GM19023 (cell line): Measurements from ENCODE around the gene KRTAP5-11.
"Not testable (repeated sequence)": the region's sequence is repeated elsewhere in the genome, so short reads cannot be mapped to it uniquely, and the experiment has no call there.

ENCODE experiments used
- ATAC-seq: cut with Tn5 transposase; IDR thresholded peaks from one replicate; pipeline ENCODE4 v1.9.1; 2021; ENCODE audit warnings: mild to moderate bottlenecking, moderate library complexity; ENCODE audit not compliant: unreplicated experiment

KRTAP5-11 gene

GRCh38 chr11:71557257-71557656, 25.4 kb downstream of the KRTAP5-11 start:
- no peak for ATAC-seq

- no peak for ATAC-seq
Measured at GRCh38 chr11:71556018-71556417, 26.7 kb downstream of the KRTAP5-11 start.

- ATAC-seq = no peak
Measured at GRCh38 chr11:71555508-71555907, 27.2 kb downstream of the KRTAP5-11 start.

- no peak for ATAC-seq
Measured at GRCh38 chr11:71554996-71555395, 27.7 kb downstream of the KRTAP5-11 start.

GRCh38 chr11:71551711-71552110, 31.0 kb downstream of the KRTAP5-11 start:
- no peak for ATAC-seq

- no peak for ATAC-seq
Measured at GRCh38 chr11:71548716-71549151, 33.9 kb downstream of the KRTAP5-11 start.

GRCh38 chr11:71548120-71548519, 34.6 kb downstream of the KRTAP5-11 start, which contains the start of gene KRTAP5-9:
Gene KRTAP5-9, plus strand, starts transcription at chr11:71548420. Its CDS starts 238 bp downstream, at chr11:71548658.
- no peak for ATAC-seq

- ATAC-seq = no peak
Measured at GRCh38 chr11:71545405-71545966, 37.2 kb downstream of the KRTAP5-11 start.

GRCh38 chr11:71544525-71545214, 38.0 kb downstream of the KRTAP5-11 start:
- ATAC-seq = no peak

- ATAC-seq = no peak
Measured at GRCh38 chr11:71543866-71544265, 38.8 kb downstream of the KRTAP5-11 start.

- ATAC-seq = no peak
Measured at GRCh38 chr11:71542879-71543777, 39.5 kb downstream of the KRTAP5-11 start.

- ATAC-seq = no peak
Measured at GRCh38 chr11:71542382-71542781, 40.3 kb downstream of the KRTAP5-11 start.

GRCh38 chr11:71540521-71541304, 42.0 kb downstream of the KRTAP5-11 start:
- not testable (repeated sequence) for ATAC-seq

- not testable (repeated sequence) for ATAC-seq
Measured at GRCh38 chr11:71539971-71540370, 42.7 kb downstream of the KRTAP5-11 start.

- no peak for ATAC-seq
Measured at GRCh38 chr11:71539017-71539416, 43.7 kb downstream of the KRTAP5-11 start.

GRCh38 chr11:71538666-71538990, 44.0 kb downstream of the KRTAP5-11 start:
- ATAC-seq = no peak

- not testable (repeated sequence) for ATAC-seq
Measured at GRCh38 chr11:71537977-71538665, 44.6 kb downstream of the KRTAP5-11 start, which contains the start of gene KRTAP5-8. Gene KRTAP5-8, plus strand, starts transcription at chr11:71538025. Its CDS starts 31 bp downstream, at chr11:71538056.

GRCh38 chr11:71537537-71537936, 45.1 kb downstream of the KRTAP5-11 start:
- no peak for ATAC-seq

- ATAC-seq = no peak
Measured at GRCh38 chr11:71535825-71536224, 46.9 kb downstream of the KRTAP5-11 start.
